Cardiac fibroblast (primary cell): Measurements from ENCODE around the gene PC.

Source experiments
- DNase-seq, 2 donors: peaks; one replicate each; pipeline versions ENCODE4 v3.0.0 to v3.0.0-alpha.2; 2010; ENCODE audit warnings: low read depth in 2 of 2
- H3K4me3 ChIP-seq, 2 donors: replicated peaks in 1 of 2; 1 replicate in 1 of 2; 2 replicates in 1 of 2; pipeline ENCODE4 v1.5.1; 2011; ENCODE audit warnings: low read depth in 2 of 2, low read length in 2 of 2, mild to moderate bottlenecking in 2 of 2, moderate library complexity in 1 of 2
- TF ChIP-seq, protein P1 (sequence below): IDR thresholded peaks from one replicate; pipeline ENCODE4 v1.5.1; 2011; ENCODE audit warnings: low read depth, mild to moderate bottlenecking, low read length, inconsistent platforms

PC gene

DNA sequence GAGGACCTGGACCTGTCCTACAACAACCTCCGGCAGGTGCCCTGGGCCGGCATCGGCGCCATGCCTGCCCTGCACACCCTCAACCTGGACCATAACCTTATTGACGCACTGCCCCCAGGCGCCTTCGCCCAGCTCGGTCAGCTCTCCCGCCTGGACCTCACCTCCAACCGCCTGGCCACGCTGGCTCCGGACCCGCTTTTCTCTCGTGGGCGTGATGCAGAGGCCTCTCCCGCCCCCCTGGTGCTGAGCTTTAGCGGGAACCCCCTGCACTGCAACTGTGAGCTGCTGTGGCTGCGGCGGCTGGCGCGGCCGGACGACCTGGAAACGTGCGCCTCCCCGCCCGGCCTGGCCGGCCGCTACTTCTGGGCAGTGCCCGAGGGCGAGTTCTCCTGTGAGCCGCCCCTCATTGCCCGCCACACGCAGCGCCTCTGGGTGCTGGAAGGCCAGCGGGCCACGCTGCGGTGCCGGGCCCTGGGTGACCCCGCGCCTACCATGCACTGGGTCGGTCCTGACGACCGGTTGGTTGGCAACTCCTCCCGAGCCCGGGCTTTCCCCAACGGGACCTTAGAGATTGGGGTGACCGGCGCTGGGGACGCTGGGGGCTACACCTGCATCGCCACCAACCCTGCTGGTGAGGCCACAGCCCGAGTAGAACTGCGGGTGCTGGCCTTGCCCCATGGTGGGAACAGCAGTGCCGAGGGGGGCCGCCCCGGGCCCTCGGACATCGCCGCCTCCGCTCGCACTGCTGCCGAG is 99.8 kb downstream of the PC start:
- TF ChIP-seq, protein P1, sequence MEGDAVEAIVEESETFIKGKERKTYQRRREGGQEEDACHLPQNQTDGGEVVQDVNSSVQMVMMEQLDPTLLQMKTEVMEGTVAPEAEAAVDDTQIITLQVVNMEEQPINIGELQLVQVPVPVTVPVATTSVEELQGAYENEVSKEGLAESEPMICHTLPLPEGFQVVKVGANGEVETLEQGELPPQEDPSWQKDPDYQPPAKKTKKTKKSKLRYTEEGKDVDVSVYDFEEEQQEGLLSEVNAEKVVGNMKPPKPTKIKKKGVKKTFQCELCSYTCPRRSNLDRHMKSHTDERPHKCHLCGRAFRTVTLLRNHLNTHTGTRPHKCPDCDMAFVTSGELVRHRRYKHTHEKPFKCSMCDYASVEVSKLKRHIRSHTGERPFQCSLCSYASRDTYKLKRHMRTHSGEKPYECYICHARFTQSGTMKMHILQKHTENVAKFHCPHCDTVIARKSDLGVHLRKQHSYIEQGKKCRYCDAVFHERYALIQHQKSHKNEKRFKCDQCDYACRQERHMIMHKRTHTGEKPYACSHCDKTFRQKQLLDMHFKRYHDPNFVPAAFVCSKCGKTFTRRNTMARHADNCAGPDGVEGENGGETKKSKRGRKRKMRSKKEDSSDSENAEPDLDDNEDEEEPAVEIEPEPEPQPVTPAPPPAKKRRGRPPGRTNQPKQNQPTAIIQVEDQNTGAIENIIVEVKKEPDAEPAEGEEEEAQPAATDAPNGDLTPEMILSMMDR, result no peak
- DNase-seq, result no peak
- no peak overlapping the region for H3K4me3 ChIP-seq

DNA sequence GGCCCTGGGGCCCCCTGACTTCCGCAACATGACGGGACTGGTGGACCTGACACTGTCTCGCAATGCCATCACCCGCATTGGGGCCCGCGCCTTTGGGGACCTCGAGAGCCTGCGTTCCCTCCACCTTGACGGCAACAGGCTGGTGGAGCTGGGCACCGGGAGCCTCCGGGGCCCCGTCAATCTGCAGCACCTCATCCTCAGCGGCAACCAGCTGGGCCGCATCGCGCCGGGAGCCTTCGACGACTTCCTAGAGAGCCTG is 100.3 kb downstream of the PC start:
- TF ChIP-seq, protein P1, result no peak
- peak overlapping the region; percentile 19 to 68 for H3K4me3 ChIP-seq

DNA sequence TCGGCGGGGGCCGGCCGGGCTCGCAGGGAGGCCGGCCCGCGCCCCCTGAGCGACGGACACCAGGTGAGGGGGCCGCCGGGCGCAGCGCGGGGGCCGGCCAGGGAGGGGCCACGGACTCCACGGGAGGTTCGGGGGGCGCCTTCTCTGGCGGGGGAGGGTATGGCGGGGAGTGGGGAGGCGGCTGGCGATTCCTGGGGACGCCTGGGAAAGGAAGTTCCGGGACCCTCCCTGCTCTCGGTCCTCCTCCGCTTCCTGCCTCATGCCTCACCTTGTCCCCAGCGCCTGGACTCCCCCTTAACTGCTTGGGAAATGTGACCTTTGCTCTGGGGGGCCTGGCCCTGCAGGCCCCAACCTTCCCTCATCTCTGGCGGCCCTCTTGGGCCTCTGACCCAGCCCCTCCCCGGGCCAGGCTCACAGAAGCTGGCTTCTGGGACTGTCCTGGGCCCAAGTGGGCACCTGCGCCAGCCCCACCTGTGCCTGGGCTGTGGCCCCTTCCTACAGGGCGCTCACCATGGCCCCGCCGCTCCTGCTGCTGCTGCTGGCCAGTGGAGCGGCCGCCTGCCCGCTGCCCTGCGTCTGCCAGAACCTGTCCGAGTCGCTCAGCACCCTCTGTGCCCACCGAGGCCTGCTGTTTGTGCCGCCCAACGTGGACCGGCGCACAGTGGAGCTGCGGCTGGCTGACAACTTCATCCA is 100.8 kb downstream of the PC start:
- DNase-seq, result no peak
- H3K4me3 ChIP-seq, result peak overlapping the region; percentile 47 to 68
- TF ChIP-seq, protein P1, result no peak

More for the DNA sequence above, 100.3 kb downstream of the PC start:
- DNase-seq, result no peak

DNA sequence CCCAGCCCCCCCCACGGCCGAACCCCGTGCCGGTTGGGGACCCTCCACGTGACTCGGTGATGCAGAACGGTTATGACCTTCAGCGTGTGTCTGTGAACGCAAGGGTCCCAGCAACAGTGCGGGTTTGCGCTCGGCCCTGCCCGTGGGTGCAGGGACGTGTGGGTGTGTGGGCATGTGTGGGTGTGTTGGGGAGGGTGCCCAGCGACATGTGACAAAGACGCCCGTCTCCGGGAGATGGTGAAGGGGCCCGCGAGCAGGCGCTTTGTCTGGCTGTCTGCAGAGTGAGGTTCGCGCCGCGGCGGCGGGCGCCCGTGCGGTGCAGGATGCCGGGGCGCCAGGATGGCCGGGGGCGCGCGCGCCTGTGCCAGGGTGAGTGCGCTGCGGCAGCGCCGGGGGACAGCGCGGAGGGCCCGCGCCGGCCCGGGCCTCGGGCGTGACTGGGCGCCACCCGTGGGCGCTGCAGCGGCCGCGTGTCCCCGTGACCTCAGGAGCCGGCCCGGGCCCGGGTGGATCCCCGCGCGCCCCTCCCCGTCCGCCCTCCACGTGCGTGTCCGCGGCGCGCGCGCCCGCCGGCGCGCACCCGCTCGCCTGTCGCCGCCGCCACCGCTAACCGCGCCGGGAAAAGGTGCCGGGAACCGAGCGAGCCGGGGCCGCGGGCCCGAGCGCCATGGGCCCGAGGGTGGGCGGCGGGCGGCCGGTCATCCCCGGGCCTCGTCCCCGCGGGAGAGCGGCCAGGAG is 101.5 kb downstream of the PC start, which contains the start of gene LRFN4:
LRFN4 (plus strand) TSS at position 569 of the 738 bp plus-strand sequence. CDS start 681 bp downstream, outside the sequence.
- DNase-seq, result no peak
- TF ChIP-seq, protein P1, result no peak
- H3K4me3 ChIP-seq, result peak within 1 kb of the TSS; percentile 68 to 71

DNA sequence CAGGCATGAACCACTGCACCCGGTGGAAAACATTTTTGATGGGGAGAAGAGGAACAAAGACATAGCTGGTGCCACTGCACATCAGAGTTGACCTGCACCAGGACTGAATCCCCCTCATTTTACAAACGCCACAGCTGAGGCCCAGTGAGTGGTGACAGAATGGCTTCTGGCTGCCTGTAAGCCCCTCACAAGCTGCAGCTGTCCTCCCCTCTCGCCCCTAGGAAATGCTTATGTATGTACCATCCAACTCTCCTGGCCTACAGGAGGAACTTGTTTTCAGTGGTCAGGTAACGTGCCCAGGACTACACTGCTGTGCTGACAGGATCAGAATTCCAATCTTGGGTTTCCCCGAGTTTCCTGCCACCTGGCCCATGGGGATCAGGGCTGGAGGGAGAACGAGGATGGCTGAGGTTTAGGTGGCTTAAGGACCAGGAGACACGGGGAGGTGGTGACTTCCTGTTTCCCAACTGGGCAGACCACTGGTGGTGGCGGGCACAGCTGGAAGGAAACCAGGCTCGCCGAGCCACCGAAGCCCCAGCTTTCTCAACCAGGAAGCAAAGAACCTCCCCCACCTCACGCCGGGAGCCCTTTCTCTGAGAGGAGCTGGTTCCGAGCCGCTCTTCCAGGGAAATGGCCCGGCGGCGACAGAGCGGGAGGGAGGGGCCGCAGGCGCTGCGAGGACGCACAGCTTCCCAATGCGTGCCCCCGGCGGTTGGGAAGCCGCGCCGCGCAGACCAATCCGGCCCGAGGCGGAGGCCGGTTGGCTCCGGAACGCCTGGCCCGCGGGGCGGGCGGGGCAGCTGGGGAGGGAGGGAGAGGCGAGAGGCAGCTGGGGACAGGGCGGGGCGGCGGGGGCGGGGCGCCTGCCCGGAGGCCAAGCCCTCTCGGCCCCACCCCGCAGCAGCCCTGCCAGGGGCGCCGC is 102.3 kb downstream of the PC start:
- DNase-seq, result peak; percentile 88 to 94
- peak overlapping the region; percentile 68 to 71 for H3K4me3 ChIP-seq
- TF ChIP-seq, protein P1, result no peak

DNA sequence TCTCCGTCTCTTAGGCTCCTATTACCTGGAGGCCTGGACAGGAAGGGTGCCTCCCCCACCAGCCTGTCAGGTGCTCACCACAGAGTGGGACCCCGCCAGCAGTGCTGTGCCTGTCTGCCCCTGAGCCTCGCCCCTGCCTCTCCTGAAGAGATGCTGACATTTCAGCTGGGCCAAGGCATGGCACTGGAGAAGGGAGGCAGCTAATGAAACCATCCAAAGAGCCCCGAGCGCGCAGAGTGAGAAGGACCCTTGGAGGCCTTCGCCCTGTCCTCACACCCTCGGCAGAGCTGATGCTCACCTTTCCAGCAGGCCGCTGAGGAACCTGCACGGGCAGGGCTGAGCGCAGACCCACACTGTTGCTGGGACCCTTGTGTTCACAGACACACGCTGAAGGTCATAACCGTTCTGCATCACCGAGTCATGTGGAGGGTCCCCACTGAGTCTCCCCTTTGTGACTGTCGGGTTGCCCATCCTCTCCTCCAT is 103.4 kb downstream of the PC start:
- TF ChIP-seq, protein P1, result no peak
- no peak overlapping the region for H3K4me3 ChIP-seq
- DNase-seq, result no peak
